Measurements from ENCODE around the gene TFDP1. TPM values are rescaled to one million over a fixed set of nuclear protein-coding genes. Genes with fewer than 3 reads are reported as not detected.
A peak's percentile ranks its signal among the peaks of the same experiment; 100 is the strongest.

Gene TFDP1
- total and polyA plus RNA-seq, 10 donors: 21.7 to 91.7 (median 51.7) TPM

- no peak for TF ChIP-seq POLR2A (IDR thresholded peaks at IDR 0.05)
- no peak for TF ChIP-seq CTCF (IDR thresholded peaks at IDR 0.05 in 8 of 11, conservative IDR thresholded peaks at IDR 0.05 in 3 of 11)
- TF ChIP-seq POLR2AphosphoS5 (IDR thresholded peaks at IDR 0.05): no peak
- Histone ChIP-seq H3K27me3 (replicated peaks in 1 of 7) (peaks cover 0 to 13% (median 0%) of the 10 kb centered on the region in 7 donors), H3K27ac (no peak overlapping the region), H3K4me1 (peaks cover 0 to 13% (median 4%) of the 10 kb centered on the region in 6 donors), H3K36me3 (no peaks in the 10 kb centered on the region), H3K9me3 (no peaks in the 10 kb centered on the region), H3K4me3 (no peak overlapping the region)
- WGBS, 5 donors: 75 to 87% (median 78%) methylated on average over 17 of the region's 17 CpGs
- DNase-seq: peak; percentile 28
- intact Hi-C loops (cut with DNase I; ENCODE audit: low total_unique reads): loop anchor here (10.0 kb wide), 1 partner anchor 110 kb away; the partner anchor contains the start of gene ADPRHL1
These were observed 20.1 kb upstream of the TFDP1 start for GRCh38 chr13:113564331-113565023.

- H3K4me1 ChIP-seq: peaks cover 0 to 11% (median 4%) of the 10 kb centered on the region in 6 donors
- DNase-seq: peak; percentile 59
- TF ChIP-seq POLR2A (IDR thresholded peaks at IDR 0.05) (no peak), POLR2AphosphoS5 (IDR thresholded peaks at IDR 0.05) (no peak)
- H3K27ac ChIP-seq: no peak overlapping the region
- H3K4me3 ChIP-seq: no peak overlapping the region
- intact Hi-C loops (cut with DNase I; ENCODE audit: low total_unique reads): loop anchor here (10.0 kb wide), 1 partner anchor 111 kb away; the partner anchor contains the start of gene ADPRHL1
- WGBS, 5 donors: 83 to 93% (median 85%) methylated on average over 20 to 26 of the region's 26 CpGs
- H3K36me3 ChIP-seq: no peaks in the 10 kb centered on the region
- no peaks in the 10 kb centered on the region for H3K9me3 ChIP-seq
- H3K27me3 ChIP-seq (replicated peaks in 1 of 7): peaks cover 0 to 13% (median 0%) of the 10 kb centered on the region in 7 donors
These were observed 18.9 kb upstream of the TFDP1 start for GRCh38 chr13:113565526-113566226.

- DNase-seq: no peak
- TF ChIP-seq POLR2A (IDR thresholded peaks at IDR 0.05): no peak
- TF ChIP-seq CTCF (IDR thresholded peaks at IDR 0.05 in 8 of 11, conservative IDR thresholded peaks at IDR 0.05 in 3 of 11): no peak
- no peak for TF ChIP-seq POLR2AphosphoS5 (IDR thresholded peaks at IDR 0.05)
- 82 to 91% (median 88%) methylated on average over 17 of the region's 17 CpGs for WGBS, 5 donors
- no peaks in the 10 kb centered on the region for H3K9me3 ChIP-seq
- intact Hi-C loops (cut with DNase I; ENCODE audit: low total_unique reads): loop anchor here (10.0 kb wide), 1 partner anchor 111 kb away; the partner anchor contains the start of gene ADPRHL1
- H3K4me1 ChIP-seq: peaks cover 0 to 9% (median 4%) of the 10 kb centered on the region in 6 donors
- H3K27ac ChIP-seq: no peak overlapping the region
- no peak overlapping the region for H3K4me3 ChIP-seq
- peaks cover 0 to 13% (median 0%) of the 10 kb centered on the region in 7 donors for H3K27me3 ChIP-seq (replicated peaks in 1 of 7)
- no peaks in the 10 kb centered on the region for H3K36me3 ChIP-seq
These were observed 18.4 kb upstream of the TFDP1 start for GRCh38 chr13:113566227-113566561.

- H3K4me1 ChIP-seq: peaks cover 0 to 2% (median under 1%) of the 10 kb centered on the region in 6 donors
- no peaks in the 10 kb centered on the region for H3K36me3 ChIP-seq
- H3K4me3 ChIP-seq: no peak overlapping the region
- H3K27me3 ChIP-seq (replicated peaks in 1 of 7): peaks cover 0 to 13% (median 0%) of the 10 kb centered on the region in 7 donors
- peak; percentile 17 for DNase-seq
- H3K9me3 ChIP-seq: peaks cover 0 to 8% (median 3%) of the 10 kb centered on the region in 8 donors
- TF ChIP-seq POLR2AphosphoS5 (IDR thresholded peaks at IDR 0.05) (no peak), POLR2A (IDR thresholded peaks at IDR 0.05) (no peak), CTCF (IDR thresholded peaks at IDR 0.05 in 8 of 11, conservative IDR thresholded peaks at IDR 0.05 in 3 of 11) (no peak)
- WGBS, 5 donors: 90 to 95% (median 92%) methylated on average over 4 of the region's 4 CpGs
- intact Hi-C loops (cut with DNase I; ENCODE audit: low total_unique reads): loop anchor here (10.0 kb wide), 1 partner anchor 113 kb away; the partner anchor contains the start of gene ADPRHL1
- H3K27ac ChIP-seq: no peak overlapping the region
These were observed 16.9 kb upstream of the TFDP1 start for GRCh38 chr13:113567681-113568080.

Measured in spleen (tissue), 11 donors.